T-helper 22 cell (primary cell): Measurements from ENCODE around the gene SNX1.
"Not testable (repeated sequence)": the region's sequence is repeated elsewhere in the genome, so short reads cannot be mapped to it uniquely, and the experiment has no call there.

Experiments used
- DNase-seq: peaks from one replicate; pipeline ENCODE4 v3.0.0-alpha.2; 2020; ENCODE audit warnings: low read depth

The SNX1 gene

GRCh38 chr15:64095795-64096667, at the start of gene SNX1:
SNX1 (plus strand) TSS chr15:64095982; CDS start chr15:64096014, 32 bp downstream.
- DNase-seq: peak; percentile 88

GRCh38 chr15:64046421-64047153, 49.2 kb upstream of the SNX1 start, which contains the start of gene DAPK2:
DAPK2 (minus strand) TSS chr15:64046485; CDS start chr15:64040261, 6,224 bp downstream.
- peak; percentile 52 for DNase-seq

- DNase-seq: no peak
Measured at GRCh38 chr15:64048781-64049460, 46.9 kb upstream of the SNX1 start.

GRCh38 chr15:64050281-64051092, 45.3 kb upstream of the SNX1 start:
- DNase-seq: no peak

GRCh38 chr15:64051093-64051402, 44.7 kb upstream of the SNX1 start:
- DNase-seq: no peak

GRCh38 chr15:64051407-64052259, 44.1 kb upstream of the SNX1 start:
- no peak for DNase-seq

- no peak for DNase-seq
Measured at GRCh38 chr15:64052925-64053491, 42.8 kb upstream of the SNX1 start.

GRCh38 chr15:64053674-64054073, 42.1 kb upstream of the SNX1 start:
- DNase-seq: not testable (repeated sequence)

GRCh38 chr15:64058279-64058678, 37.5 kb upstream of the SNX1 start:
- DNase-seq: no peak

- DNase-seq: not testable (repeated sequence)
Measured at GRCh38 chr15:64059104-64059503, 36.7 kb upstream of the SNX1 start.

GRCh38 chr15:64060716-64061115, 35.1 kb upstream of the SNX1 start:
- no peak for DNase-seq

- DNase-seq: no peak
Measured at GRCh38 chr15:64066451-64066850, 29.3 kb upstream of the SNX1 start.

GRCh38 chr15:64067564-64068030, 28.2 kb upstream of the SNX1 start:
- peak; percentile 29 for DNase-seq

- DNase-seq: no peak
Measured at GRCh38 chr15:64068133-64068532, 27.6 kb upstream of the SNX1 start.

- no peak for DNase-seq
Measured at GRCh38 chr15:64070106-64070505, 25.7 kb upstream of the SNX1 start.

GRCh38 chr15:64070965-64071851, 24.6 kb upstream of the SNX1 start:
- DNase-seq: no peak

- no peak for DNase-seq
Measured at GRCh38 chr15:64071931-64072765, 23.6 kb upstream of the SNX1 start.

- DNase-seq: no peak
Measured at GRCh38 chr15:64072812-64073211, 23.0 kb upstream of the SNX1 start.
